ENCODE measurements around the gene THPO. TPM values are rescaled to one million over a fixed set of nuclear protein-coding genes. Genes with fewer than 3 reads are reported as not detected.

The THPO gene
- polyA plus RNA-seq, 10 donors: 1.1 to 2.1 (median 1.6) TPM

DNA sequence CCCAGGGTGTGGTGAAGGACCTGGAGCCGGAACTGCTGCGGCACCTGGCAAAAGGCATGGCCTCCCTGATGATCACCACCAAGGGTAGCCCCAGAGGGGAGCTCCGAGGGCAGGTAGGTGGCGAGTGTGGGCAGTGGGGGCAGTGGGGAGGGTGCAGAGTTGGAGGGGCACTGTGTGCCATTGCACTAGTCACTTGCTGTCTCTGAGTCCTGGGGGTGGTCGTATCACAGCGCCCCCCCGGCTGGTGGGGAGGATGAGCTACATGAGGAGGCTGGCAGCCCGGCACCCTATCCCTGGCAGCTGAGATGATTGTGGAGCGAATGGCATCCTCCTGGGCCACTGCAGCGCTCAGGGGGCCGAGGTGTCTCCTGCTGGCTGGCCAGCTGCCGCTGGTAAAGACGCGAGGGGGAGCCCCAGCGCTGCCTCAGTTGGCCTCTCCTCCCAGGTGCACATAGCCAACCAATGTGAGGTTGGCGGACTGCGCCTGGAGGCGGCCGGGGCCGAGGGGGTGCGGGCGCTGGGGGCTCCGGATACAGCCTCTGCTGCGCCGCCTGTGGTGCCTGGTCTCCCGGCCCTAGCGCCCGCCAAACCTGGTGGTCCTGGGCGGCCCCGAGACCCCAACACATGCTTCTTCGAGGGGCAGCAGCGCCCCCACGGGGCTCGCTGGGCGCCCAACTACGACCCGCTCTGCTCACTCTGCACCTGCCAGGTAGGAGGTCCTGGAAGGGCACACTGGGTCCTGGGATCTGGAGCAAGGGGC is 8.2 kb upstream of the THPO start:
- DNase-seq: no peak

DNA sequence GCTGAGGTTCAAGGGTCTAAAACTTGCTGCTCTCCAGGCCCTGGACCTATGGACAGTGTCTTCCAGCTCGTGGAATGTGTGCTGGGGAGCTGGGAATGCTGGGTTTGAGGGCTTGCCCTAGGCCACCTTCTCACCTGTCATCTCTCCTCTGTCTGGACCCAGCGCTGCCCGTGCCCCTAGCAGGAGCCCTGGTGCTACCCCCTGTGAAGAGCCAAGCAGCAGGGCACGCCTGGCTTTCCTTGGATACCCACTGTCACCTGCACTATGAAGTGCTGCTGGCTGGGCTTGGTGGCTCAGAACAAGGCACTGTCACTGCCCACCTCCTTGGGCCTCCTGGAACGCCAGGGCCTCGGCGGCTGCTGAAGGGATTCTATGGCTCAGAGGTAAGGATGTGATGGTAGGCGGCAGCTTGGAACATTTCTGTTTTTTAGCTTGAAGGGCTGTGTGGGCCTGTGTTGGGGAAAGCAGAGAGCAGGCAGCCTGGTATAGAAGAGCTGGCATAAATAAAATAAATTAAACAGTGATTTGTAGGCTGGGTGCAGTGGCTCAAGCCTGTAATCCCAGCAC is 6.9 kb upstream of the THPO start:
- no peak for DNase-seq

DNA sequence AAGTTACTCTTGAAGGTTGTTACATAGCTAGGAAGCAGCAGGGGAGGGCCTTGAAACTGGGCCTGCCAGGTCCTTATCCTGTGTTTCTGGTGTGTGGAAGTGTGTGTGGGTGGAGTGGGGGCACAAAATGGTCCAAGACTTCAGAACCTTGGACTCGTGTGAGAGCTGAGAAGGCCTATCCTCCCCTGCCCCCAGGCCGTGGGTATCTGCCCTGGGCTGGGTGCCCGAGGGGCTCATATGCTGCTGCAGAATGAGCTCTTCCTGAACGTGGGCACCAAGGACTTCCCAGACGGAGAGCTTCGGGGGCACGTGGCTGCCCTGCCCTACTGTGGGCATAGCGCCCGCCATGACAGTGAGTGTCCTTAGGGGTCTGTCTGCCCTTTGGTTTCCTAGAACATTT is 6.3 kb upstream of the THPO start:
- no peak for DNase-seq

DNA sequence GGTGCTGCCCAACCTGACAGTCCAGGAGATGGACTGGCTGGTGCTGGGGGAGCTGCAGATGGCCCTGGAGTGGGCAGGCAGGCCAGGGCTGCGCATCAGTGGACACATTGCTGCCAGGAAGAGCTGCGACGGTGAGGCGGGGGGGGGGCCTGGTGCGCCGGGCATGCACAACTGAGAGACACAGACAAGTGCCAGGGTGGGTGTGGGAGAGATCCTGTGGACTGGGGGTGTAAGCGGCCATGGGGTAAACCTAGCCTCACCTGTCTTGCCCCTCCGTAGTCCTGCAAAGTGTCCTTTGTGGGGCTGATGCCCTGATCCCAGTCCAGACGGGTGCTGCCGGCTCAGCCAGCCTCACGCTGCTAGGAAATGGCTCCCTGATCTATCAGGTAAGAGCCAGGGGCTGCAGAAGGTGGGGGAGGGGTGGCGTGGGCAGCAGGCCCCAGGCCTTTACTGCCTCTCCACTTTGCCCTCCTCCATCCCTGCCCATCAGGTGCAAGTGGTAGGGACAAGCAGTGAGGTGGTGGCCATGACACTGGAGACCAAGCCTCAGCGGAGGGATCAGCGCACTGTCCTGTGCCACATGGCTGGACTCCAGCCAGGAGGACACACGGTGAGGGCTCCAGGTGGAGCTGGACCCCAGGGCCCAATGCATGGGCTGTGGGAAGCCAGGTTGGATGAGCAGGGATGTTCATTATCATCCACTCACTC is 5.2 kb upstream of the THPO start:
- DNase-seq: no peak

DNA sequence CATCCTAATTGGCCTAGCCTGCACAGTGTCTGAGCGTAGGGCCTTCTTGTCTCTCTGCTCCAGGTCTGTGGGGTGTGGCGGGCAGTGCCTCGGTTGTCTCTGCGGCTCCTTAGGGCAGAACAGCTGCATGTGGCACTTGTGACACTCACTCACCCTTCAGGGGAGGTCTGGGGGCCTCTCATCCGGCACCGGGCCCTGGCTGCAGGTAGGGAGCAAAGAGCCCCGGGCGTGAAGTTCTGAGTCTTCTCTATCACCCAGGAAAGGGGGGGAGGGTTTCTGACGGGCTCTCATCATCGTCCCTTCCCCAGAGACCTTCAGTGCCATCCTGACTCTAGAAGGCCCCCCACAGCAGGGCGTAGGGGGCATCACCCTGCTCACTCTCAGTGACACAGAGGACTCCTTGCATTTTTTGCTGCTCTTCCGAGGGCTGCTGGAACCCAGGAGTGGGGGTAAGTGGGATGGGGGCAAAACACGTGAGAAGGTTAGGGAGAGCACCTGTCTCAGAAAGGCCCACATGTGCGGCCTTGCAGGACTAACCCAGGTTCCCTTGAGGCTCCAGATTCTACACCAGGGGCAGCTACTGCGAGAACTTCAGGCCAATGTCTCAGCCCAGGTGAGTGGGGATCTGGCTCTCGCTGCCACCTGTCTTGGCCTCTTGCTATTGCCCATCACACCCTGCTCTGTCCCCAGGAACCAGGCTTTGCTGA is 4.5 kb upstream of the THPO start:
- DNase-seq: no peak

DNA sequence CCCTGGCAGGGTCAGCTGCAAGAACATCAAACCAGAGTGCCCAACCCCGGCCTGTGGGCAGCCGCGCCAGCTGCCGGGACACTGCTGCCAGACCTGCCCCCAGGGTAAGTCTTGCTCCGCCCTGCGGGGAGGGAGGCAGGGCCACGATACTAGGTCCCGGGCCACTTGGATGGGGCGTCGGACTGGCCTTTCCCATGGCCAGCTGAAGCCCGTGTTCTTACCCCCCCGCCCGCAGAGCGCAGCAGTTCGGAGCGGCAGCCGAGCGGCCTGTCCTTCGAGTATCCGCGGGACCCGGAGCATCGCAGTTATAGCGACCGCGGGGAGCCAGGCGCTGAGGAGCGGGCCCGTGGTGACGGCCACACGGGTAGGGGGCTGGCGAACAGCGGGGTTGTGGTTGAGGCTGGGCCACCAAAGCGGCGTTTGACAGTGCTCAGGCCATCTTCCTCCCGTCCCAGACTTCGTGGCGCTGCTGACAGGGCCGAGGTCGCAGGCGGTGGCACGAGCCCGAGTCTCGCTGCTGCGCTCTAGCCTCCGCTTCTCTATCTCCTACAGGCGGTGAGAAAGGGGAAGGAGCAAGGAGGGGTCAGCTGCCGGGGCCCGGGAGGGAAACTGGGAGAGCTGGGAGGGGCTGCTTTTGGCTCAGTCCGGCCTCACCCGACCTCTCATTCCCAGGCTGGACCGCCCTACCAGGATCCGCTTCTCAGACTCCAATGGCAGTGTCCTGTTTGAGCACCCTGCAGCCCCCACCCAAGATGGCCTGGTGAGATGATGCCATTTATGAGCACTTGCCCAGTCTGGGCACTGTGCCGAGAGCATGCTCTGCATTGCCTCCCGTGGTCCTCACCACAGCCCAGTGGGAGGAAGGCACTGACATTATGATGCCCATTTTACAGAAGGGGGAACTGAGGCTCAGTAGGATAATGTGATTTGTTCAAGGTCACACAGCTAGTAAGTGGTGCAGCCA is 3.5 kb upstream of the THPO start:
- DNase-seq: peak in 1 of 3 donors; percentile 72

DNA sequence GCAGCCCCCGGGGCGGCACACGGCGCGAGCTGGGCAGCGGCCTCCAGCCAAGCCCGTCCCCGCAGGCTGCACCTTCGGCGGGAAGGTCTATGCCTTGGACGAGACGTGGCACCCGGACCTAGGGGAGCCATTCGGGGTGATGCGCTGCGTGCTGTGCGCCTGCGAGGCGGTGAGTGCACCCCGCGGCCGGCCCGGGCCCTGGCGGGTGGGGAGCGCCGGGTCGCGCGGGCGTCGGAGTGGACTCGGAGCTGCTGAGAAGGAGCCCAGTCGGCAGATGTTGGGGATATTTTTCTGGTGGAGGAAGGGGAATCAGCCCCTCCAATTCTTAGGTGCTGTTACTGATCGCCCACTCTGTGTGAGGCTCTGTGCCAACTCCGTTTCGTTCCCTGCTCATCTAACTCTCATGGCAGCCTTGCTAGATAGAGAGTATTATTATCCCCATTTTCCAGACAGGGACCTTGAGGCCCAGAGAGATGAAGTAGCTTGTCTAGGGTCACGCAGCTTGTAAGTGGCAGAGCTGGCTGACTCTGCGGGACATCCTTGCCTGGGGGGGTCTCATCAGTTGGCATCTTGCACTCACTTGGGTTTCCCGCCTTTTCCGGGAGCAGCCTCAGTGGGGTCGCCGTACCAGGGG is 2.7 kb upstream of the THPO start:
- peak in 1 of 3 donors; percentile 70 for DNase-seq

DNA sequence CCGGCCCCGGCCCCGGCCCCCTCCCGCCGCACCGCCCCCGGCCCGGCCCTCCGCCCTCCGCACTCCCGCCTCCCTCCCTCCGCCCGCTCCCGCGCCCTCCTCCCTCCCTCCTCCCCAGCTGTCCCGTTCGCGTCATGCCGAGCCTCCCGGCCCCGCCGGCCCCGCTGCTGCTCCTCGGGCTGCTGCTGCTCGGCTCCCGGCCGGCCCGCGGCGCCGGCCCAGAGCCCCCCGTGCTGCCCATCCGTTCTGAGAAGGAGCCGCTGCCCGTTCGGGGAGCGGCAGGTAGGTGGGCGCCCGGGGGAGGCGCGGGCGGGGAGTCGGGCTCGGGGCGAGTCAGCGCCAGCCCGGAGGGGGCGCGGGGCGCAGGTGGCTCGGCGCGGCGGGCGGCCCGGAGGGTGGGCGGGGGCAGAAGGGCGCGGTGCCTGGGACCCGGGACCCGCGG is 2.2 kb upstream of the THPO start:
- DNase-seq: peak; percentile 68 to 90 (median 86)

DNA sequence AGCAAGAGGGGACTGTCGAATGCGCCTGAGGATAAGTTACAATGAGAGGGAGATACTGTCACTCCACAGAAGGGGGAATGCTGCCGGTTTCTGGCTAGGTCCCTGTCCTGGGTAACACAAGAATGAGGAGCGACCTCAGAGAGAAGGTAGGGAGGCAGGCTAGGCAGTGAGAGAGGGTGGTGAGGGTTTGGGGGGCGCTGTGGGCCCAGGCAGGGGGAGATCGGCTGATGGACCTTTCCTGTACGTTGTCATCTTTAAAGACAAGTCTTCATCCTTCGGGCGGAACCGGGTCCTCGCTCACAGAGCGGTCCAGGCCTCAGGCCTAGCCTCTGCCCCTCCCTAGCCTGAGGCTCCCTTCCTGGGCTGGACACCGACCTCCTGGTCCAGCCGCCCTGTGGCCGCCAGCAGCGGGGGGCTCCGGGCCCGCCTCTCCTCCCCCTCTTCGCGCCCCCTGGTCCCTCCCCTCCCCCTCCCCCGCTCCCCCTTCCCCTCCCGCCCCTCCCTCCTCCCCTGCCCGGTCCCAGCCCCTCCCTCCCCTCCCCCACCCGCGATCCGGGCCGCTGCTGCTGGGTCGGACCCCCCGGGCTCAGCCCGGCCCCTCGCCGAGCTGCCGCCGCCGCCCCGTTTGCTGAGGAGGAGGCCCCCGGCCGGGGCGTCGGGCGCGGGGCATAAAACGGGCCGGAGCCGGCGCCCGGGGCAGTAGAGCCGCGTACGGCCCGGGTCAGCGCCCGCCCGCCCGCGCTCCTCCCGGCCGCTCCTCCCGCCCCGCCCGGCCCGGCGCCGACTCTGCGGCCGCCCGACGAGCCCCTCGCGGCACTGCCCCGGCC is 1.6 kb upstream of the THPO start, which contains the start of gene CHRD:
CHRD (plus strand) TSS at position 697 of the 827 bp plus-strand sequence. CDS start 265 bp downstream, outside the sequence.
- DNase-seq: peak in 1 of 3 donors; percentile 78

DNA sequence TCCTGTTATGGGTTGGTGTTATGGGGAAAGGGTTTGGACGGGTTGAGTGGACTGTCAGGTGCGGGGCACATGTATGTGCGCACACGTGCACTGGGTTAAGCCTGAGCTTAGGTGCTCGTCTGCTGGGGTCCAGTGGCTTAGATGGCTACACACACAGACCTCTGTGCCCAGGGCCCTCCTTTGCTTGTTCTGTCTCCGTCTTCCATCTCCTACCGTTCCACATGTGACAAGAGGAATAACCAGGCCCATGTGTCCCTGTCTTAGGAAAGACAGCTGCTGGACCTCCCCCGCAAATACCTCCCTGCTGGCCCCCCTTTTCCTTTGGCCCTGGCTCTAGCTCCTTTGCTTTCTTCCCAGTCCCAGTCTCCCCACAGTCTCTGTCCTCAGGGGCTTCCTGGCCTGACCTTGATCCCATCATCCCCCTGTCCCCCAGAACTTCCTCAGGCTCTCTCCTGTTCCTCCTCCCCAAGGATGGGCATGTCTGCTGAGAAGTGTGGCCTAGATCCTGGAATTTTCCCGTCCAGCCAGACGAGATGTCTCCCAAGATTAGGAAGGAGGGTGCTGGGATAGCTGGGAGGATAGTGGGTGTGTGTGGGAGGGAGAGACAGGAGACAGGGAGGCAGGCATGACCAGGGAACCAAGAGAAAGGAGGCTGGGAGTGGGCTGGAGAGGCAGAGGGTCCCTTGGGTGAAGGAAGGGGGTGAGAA is 797 bp upstream of the THPO start:
- peak in 1 of 3 donors; percentile 73 for DNase-seq

DNA sequence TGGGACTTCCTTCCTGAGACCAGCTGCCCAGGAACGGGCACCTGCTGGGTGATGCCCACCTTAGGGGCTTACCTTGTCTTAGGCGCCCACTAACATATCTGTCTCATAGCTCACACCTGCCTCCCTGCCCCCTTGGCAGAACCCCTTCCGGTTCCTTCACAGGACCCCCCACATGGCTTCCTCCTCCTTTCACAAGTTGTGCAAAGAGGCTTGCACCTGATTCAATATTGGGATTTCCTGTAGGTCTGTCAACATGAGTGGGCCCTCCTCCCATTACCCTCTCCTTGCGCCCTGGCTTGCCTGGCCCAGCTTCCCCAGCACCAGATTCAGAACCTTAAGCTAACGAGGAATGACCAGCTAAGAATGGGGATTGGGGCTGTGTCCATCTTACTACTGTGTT is 633 bp downstream of the THPO start:
- DNase-seq: no peak

DNA sequence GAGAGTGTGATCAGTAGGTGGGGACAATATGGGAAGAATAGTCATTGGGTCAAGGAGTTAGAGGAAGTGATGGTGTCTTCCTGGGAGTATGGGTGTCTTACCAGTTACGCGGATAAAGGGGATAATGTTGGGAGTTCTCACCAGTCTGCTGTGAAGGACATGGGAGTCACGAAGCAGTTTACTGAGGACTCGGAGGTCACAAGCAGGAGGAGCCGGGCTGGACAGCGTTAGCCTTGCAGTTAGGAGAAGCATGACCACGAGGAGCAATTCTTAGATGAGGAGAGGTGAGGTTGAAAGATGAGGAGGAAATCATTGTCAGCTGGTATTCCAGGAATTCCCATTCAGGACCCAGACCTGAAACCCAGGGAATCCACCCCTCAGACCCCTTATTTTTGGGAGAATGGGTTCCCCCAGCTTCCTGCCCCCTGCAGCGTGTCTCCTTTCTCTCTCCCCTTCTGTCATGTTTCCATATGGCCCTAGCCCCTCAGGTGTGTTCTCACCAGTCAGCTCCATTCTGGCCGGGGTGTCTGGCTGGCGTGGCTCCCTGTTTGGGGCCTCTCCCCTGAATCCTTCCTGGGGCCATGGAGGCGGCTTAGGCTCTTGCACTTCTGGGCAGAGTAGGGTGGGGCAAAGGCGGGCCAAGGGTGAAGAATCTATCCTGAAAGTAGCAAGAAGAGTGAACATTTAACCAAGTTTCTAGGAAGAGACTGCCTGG is 2.1 kb downstream of the THPO start:
- DNase-seq: no peak

DNA sequence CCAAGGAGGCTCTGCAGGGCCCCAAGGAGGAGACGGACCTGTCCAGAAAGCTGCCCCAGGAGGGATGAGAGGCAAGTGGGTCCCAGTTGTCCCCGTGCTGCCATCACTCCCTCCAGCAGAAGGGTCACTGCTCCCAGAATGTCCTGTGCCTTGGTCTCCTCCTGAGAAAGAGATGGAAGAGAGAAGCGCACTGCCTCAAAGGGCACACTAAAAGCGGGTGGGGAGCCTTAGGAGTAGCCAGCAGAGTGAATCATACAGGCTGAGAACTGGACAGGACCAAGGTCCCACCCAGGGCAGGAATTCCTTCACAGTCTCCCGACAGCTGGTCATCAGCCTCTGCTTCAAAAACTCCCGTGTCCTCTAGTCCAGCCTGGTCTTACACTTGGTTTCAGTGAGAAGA is 4.6 kb downstream of the THPO start:
- DNase-seq: no peak

DNA sequence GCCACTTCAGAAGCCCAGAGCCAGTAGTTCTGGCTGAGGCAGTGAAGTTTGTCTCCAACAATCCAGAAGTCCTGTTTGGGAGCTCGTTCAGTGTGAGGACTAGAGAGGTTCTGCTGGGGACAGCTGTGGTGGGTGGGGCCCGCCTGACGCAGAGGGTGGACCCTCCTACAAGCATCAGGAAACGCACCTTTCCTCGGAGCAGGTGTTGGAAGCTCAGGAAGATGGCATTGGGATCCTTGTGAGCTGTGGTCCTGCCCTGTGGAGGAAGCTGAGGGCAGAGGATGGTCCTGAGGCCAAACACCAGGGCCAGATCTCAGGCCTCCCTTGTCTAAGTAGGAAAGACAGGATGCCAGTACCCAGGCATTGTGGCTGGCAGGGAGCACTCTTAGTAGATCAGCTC is 5.1 kb downstream of the THPO start:
- DNase-seq: no peak

DNA sequence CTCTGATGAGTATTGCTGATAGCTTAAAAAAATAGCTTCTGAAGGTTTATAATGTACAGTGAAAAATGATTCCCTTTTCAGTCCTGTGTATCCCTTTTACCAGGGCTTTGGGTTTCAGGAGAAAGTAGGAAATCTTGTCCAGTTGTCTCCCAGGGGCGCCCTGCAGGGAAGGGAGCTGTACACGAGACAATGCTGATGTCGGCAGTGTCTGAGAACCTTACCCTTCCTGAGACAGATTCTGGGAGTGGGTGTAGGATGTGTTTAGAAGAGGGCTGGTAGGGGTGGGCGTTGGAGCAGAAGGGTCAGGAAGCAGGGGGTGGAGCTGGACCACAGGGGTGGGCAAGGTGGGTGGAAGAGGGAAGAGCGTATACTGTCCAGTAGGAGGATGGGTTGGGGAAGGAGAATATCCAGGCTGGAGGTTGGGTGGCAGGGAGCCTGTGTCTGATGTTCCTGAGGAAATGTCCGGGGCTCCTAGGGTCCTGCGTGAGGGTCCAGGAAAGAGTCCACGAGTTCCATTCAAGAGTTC is 5.6 kb downstream of the THPO start:
- no peak for DNase-seq

DNA sequence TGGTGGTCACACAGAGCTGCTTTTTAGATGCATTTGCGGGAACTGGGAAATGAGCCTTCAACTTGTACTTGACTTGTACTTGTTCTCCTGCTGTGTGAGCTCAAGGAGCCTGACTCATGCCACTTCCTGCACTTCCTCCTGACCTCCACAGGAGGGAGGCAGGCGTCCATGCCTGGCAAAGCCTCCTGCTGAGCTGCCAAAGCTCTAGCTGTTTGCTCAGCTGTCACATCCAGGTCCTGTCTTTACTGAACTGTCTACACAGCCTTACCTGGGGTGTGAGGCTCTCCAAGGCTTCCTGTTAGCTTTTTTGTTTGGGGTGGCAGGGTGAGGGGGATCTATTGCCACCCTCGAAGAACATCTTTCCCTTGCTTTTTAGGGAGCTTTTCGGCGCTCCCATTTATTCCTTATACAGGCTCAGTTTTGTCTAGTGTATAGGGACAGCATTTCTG is 6.4 kb downstream of the THPO start:
- peak; percentile 84 to 93 (median 88) for DNase-seq

DNA sequence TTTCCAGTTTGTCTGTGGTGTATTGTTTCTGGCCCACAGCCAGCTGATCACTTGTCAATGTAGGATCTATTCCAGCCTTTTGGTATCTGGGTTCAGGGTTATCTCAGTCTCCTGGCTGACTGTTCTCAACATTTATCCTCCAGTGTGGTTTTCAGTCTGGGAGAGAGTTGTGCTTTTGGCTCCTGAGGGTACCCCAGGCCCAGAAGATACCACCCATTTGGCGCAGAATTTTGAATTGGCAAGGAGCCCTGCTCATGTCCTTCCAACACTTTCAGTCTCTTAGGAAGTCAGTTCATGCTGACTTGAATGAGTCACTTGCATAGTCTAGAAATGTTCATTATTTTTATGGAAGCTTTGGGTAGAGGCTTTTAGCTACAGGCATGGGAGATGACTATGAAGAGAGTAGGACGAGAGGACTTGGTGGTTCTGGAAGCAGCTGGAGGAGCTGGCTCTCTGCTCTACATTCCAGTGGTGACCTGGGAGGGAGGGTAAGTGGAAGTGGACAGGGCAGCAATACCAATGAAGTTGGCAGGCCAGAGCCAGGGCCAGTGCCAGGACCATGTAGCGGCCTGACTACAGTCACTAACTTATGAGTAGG is 9.3 kb downstream of the THPO start:
- DNase-seq: peak in 1 of 3 donors; percentile 56

Data from muscle of back (tissue), 11 donors.